Upper lobe of left lung (tissue), 4 donors: Measurements from ENCODE around the gene TSPEAR.

Experiments used
- CTCF ChIP-seq, 6 experiments: fragments of 450-650 bp in 4 of 6; fragments of 200-600 bp in 2 of 6; sonication (generic) in 2 of 6; IDR thresholded peaks; one replicate each; pipeline ENCODE4 v1.5.1; 2016 to 2019; ENCODE audit warnings: antibody characterized with exemption in 6 of 6
- EP300 ChIP-seq, 4 donors: sonication (generic); formaldehyde crosslinking; IDR thresholded peaks; one replicate each; pipeline ENCODE4 v1.5.1; 2017; ENCODE audit warnings: antibody characterized with exemption in 4 of 4, control low read depth in 2 of 4
- POLR2A ChIP-seq, 4 donors: fragments of 450-650 bp; IDR thresholded peaks; one replicate each; pipeline ENCODE4 v1.5.1; 2016 to 2017; ENCODE audit warnings: antibody characterized with exemption in 4 of 4, mild to moderate bottlenecking in 2 of 4

- TF ChIP-seq POLR2A (IDR thresholded peaks at IDR 0.05) (no peak), CTCF (IDR thresholded peaks at IDR 0.05) (no peak), EP300 (IDR thresholded peaks at IDR 0.05) (no peak)
These were observed 18.6 kb upstream of the TSPEAR start for GRCh38 chr21:44730028-44730395.
